Left colon (tissue), 2 donors: Measurements from ENCODE around the gene IL11RA. TPM values are rescaled to one million over a fixed set of nuclear protein-coding genes. Genes with fewer than 3 reads are reported as not detected.

Experiments
- ATAC-seq: fragments of 200-7000 bp; cut with Tn5 transposase; one replicate; pipeline ENCODE4 v1.9.1; 2020; ENCODE audit warnings: mild to moderate bottlenecking, moderate library complexity
- DNase-seq, 2 donors: peaks; one replicate each; pipeline ENCODE4 v3.0.0-alpha.2; 2020
- intact Hi-C, 2 donors: fragments of 100-400 bp; cut with DNase I in 1 of 2; cut with micrococcal nuclease in 1 of 2; formaldehyde crosslinking; loops; one replicate each; pipeline versions ENCODE4 v1.11.2 to v1.14.0; 2022; cut with DNase I, micrococcal nuclease
- total RNA-seq, 2 donors: library from RNA; stranded (reverse); fragmentation: NEBNext Ultra II Directional; extraction: Animal tissue kit (Norgen Biotek cat#: 25700); gene quantifications; one replicate each; pipeline ENCODE4 v1.2.1, GENCODE V29; 2021
- donor health status: DM: no; HTN: no; CAD: no.
- donor health status: DM: yes; HTN: yes; CAD: no.

IL11RA gene
- total RNA-seq, 2 donors from 2014 or later, result 18.6 to 22.4 TPM

DNA sequence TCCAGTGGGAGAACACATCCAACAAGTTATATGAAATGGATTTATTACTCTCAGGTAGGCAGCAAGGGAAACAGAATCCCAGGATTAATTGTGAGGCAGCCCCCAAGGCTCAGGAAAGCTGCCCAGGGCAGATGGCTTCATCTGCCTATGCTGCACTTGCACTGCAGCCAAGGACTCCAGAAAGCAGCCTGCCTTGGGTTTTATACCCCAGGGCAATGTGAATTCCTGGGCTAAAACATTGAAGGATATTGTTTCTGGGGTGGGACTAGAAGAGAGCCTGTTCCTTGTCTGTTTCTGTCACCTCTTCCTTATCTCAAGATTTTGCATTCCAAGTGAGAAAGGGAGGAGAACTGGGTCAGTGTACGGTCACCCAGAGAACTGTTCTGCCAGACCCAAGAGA is 19.3 kb downstream of the IL11RA start:
- ATAC-seq (no peak), DNase-seq (no peak)
- intact Hi-C loops, result no loop called here

GRCh38 chr9:34674440-34674839 is 22.5 kb downstream of the IL11RA start:
- intact Hi-C loops, result no loop called here
- DNase-seq (no peak), ATAC-seq (peak; percentile 61)

GRCh38 chr9:34675048-34675714 is 23.2 kb downstream of the IL11RA start:
- ATAC-seq (peak; percentile 91), DNase-seq (peak; percentile 67 to 87)
- intact Hi-C loops, result no loop called here

DNA sequence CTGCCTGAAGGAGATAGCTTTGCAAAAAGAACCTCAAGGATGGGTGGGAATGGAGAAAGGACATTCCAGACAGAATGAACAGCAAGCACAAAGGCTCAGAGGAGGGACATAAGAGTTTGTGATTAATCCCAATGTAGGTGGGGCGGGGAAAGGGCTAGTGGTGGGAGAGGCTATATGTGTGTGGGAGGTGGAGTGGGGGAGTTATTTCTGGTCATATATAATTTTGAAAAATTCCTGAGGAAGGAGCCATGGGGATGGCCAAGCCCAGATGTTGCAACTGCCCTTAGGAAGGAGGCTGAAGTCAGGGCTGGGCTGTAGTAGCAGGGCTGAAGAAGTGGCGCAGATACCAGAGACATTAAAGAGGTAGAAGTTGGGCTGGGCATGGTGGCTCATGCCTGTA is 23.9 kb downstream of the IL11RA start:
- intact Hi-C loops, result no loop called here
- ATAC-seq (no peak), DNase-seq (no peak)

DNA sequence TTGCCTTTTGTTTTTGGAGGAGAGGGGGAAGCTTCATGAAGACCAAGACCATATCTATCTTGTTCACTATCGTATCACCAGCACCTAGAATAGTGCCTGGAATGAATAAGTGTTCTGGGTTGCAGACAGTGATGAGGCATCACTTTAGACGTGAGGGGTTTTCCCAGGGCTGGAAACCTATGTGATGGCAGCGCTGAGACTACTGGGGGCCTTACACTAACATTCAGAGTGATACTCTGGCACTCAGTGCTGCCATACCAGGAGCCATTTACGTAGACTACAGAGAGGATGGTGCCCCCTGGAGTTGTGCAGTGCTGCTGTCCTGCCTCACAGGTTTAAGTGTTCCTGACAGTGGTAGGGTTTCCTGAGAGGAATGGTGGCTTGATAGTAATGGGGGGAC is 32.2 kb downstream of the IL11RA start:
- ATAC-seq, result no peak
- intact Hi-C loops, result no loop called here
- no peak for DNase-seq

DNA sequence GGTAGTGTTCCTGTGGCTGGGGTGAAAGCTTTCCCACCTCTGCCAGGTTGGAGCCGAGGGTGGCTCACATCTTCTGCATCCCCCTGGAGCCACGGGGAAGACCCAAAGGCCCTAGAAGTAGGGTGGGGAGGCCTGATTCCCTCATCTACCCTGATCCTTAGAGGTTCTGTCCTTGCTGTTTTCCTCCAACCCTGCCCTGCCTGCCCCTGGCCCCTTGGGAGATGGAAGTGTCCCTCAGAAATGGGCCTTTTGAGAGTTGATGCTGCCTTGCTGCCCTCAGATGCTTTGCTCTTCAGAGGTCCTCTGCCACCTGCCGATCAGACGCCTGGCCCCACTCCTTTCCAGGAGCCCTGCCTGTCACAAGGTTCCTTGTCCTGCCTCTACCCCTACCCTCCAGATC is 32.8 kb downstream of the IL11RA start:
- ATAC-seq (no peak), DNase-seq (no peak)
- intact Hi-C loops, result no loop called here

- DNase-seq, result no peak
- ATAC-seq, result no peak
- intact Hi-C loops, result no loop called here
These were observed 33.6 kb downstream of the IL11RA start for GRCh38 chr9:34685591-34685990.

GRCh38 chr9:34686231-34686630 is 34.2 kb downstream of the IL11RA start:
- ATAC-seq (no peak), DNase-seq (no peak)
- intact Hi-C loops, result no loop called here

GRCh38 chr9:34686732-34687131 is 34.7 kb downstream of the IL11RA start:
- ATAC-seq (no peak), DNase-seq (no peak)
- intact Hi-C loops, result no loop called here

DNA sequence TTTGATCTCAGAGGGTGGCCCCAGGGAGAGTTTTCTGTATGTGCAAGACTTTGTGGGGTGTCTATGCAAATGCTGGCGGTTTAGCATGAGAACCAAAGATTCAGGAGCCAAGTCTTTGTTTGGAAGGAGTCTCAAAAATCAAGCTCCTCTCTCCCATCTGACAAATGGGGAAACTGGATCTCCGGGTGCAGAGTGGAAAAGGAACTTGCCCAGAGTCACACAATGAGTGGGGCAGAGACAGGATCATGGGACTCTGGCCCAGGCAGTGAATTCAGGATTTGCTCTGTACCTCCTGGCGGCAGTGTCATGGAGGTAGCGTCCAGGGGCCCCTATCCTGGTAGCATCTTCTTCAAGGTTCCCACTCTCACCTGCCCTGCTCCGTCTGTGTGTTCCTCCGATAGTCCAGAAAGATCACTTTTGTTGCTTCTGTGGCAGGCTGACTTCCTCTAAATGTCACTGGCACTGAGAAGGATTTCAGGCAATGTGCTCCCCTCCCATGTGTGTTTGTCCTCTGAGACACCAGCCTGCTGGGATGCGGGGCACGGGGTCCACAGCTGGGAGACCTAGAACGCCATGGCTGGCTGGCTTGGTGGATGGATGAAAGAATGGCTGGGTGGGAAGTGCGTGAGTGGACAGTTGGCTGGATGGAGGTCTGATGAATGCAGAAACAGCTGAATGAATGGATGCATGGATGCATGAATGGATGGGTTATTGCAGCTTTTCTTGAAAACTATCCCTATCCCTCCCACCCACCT is 35.5 kb downstream of the IL11RA start:
- no peak for ATAC-seq
- intact Hi-C loops, result no loop called here

GRCh38 chr9:34688329-34689115 is 36.5 kb downstream of the IL11RA start:
- ATAC-seq, result no peak
- intact Hi-C loops, result no loop called here
- no peak for DNase-seq

More for the DNA sequence above, 35.5 kb downstream of the IL11RA start:
- no peak for DNase-seq

- ATAC-seq, result no peak
- intact Hi-C loops, result no loop called here
- no peak for DNase-seq
These were observed 37.1 kb downstream of the IL11RA start for GRCh38 chr9:34689116-34689470.

- ATAC-seq (peak; percentile 79), DNase-seq (no peak)
- intact Hi-C loops, result no loop called here
These were observed 37.5 kb downstream of the IL11RA start for GRCh38 chr9:34689512-34689911.

GRCh38 chr9:34690983-34691935 is 39.3 kb downstream of the IL11RA start, which contains the start of gene CCL19:
Gene CCL19 (minus strand): TSS chr9:34691276. CDS start chr9:34691139, 137 bp downstream.
- DNase-seq, result no peak
- ATAC-seq, result no peak
- intact Hi-C loops, result no loop called here

- no peak for ATAC-seq
- intact Hi-C loops, result no loop called here
These were observed 39.9 kb downstream of the IL11RA start for GRCh38 chr9:34691936-34692315.

GRCh38 chr9:34693560-34693959 is 41.6 kb downstream of the IL11RA start:
- intact Hi-C loops, result no loop called here
- ATAC-seq (no peak), DNase-seq (no peak)

More at GRCh38 chr9:34691936-34692315, 39.9 kb downstream of the IL11RA start:
- no peak for DNase-seq

- intact Hi-C loops, result no loop called here
- ATAC-seq (no peak), DNase-seq (no peak)
These were observed 42.8 kb downstream of the IL11RA start for GRCh38 chr9:34694811-34695210.

- intact Hi-C loops, result loop anchor here in 1 of 2 donors (10.0 kb wide), 1 partner anchor 86 kb away; the partner anchor contains the start of gene RPP25L
- ATAC-seq, result peak; percentile 88
- DNase-seq, result peak; percentile 62 to 72
These were observed 49.2 kb downstream of the IL11RA start for GRCh38 chr9:34701023-34701768.
